Subcutaneous adipose tissue (tissue), 4 donors: ENCODE measurements around the gene CWF19L2. TPM values are rescaled to one million over a fixed set of nuclear protein-coding genes. Genes with fewer than 3 reads are reported as not detected.

Experiments
- CTCF ChIP-seq: fragments of 450-650 bp; IDR thresholded peaks from one replicate; pipeline ENCODE4 v1.5.1; 2016; ENCODE audit warnings: low read depth, mild to moderate bottlenecking, control low read depth, antibody characterized with exemption, moderate library complexity
- total RNA-seq, 4 donors: library from RNA; depleted of rRNA; stranded (reverse); fragments of >200 nt; gene quantifications; one replicate each; pipeline ENCODE4 v1.1.0, GENCODE V29; 2016

The CWF19L2 gene
- total RNA-seq, 4 donors from 2014 or later, result 21.2 to 31.3 (median 26.1) TPM

GRCh38 chr11:107467696-107468095 is 10.1 kb upstream of the CWF19L2 start:
- TF ChIP-seq CTCF, result no peak

DNA sequence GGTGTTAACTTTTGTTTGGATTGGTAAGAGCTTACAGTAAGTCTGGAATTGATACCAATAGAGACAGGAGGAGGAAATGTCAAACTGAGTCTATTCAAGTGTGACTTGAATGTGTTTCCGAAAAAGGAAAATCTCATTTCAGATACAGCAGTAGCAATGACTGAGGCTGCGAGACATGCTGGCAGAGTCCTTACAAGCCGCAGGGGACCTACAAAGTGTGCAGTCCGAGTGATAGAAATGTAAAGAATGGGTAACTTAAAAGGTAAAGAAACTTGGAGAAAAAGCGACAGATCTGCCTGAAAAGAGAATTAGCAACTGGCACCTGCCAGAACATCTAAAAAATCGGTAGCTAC is 444 bp downstream of the CWF19L2 start:
- no peak for TF ChIP-seq CTCF

DNA sequence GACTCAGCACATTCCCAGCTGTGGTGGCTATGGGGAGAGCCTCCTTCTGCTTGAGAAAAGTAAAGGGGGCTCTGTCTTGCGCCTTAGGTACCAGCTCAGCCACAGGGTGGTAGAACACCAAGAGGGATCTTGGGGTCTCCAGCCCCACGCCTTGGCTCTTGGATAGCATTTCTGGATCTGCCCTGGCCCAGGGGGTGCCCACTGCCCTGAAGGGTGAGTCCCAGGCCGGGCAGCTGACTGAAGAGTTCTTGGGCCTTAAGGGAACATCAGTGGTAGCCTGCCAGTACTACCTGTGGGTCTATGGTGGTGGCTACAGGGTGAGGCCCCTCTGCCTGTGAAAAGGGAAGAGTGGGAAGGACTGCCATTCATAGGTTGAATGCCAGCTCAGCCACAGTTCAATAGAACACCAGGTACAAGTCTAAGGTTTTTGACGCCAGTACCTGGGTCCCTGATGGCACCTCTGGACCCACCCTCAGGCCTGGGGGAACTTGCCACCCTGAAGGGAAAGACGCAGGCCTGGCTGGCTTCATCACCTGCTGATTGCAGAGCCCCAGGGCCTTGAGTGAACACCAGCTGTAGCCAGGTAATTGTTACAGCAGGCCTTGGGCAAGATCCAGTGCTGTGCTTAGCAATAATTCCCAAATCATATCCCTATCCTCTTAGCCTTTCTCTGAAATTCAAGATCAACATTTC is 3.9 kb downstream of the CWF19L2 start:
- no peak for TF ChIP-seq CTCF

DNA sequence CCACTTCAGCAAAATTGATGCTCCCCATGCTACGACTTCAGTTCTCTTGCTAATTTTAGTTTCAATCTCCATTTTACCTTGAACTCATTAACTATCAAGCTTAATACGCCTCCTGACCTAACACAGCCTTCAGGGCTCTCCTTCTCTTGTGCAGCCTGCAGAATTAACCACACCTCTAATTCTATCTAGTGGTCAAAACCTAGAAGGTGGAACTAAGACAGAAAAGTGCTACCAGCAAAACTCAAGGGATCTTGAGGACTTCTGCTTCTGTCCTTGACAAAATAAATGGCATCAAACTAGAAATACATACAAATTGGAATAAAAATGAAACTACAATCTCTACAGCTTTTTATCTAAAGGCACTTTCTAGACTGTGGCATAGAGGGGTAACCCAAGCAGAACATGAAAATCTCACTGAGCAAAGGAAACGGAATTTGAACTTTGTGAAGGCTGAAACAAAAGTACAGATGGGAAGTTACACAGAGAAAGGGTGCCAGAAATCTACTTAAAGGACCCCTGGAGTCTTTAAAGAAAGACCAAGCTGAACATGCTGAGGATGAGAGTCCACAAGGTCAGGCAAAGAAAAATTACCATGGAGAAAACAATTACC is 10.7 kb downstream of the CWF19L2 start:
- TF ChIP-seq CTCF, result no peak

GRCh38 chr11:107442715-107443215 is 14.9 kb downstream of the CWF19L2 start:
- TF ChIP-seq CTCF, result no peak

DNA sequence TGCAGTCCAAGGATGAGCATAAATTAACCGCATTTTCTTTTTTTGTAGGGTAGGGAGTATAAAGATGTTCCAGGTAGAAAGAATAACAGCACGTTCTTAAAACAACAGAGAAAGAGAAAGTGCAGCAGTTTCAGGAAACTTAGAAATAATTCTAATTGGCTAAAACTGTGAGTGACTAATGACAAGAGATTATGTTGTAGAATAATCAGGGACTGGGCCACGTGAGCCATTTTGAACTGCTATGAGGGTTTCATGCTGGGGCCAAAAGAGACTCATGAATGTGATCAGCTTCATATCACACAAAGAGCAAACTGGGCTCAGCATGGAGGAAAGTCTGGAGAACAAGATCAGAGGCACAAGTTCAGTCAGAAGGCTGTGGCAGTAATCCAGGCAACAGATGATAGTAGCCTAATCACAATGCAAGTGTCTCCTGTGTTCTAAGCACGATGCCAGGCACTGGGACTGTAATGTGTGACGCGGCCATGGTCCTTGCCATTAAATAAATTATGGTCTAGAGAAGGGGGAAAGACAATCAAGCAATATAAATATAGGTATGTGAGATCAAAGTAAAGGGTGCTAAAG is 17.9 kb downstream of the CWF19L2 start:
- TF ChIP-seq CTCF, result no peak

GRCh38 chr11:107438148-107438547 is 19.5 kb downstream of the CWF19L2 start:
- no peak for TF ChIP-seq CTCF
